Esophagus muscularis mucosa (tissue), 4 donors: ENCODE measurements around the gene AJAP1.

Experiments
- EP300 ChIP-seq: sonication (generic); formaldehyde crosslinking; IDR thresholded peaks from one replicate; pipeline ENCODE4 v1.6.1; 2017; ENCODE audit warnings: antibody characterized with exemption
- POLR2A ChIP-seq: fragments of 450-650 bp; IDR thresholded peaks from one replicate; pipeline ENCODE4 v1.6.1; 2017; ENCODE audit warnings: antibody characterized with exemption, moderate library complexity, mild to moderate bottlenecking, low read depth
- POLR2AphosphoS5 ChIP-seq, 2 donors: sonication (generic); formaldehyde crosslinking; IDR thresholded peaks; one replicate each; pipeline ENCODE4 v1.6.1; 2017; ENCODE audit warnings: antibody characterized with exemption in 2 of 2
- TF ChIP-seq, protein P1 (sequence below), 3 experiments: fragments of 200-600 bp in 2 of 3; fragments of 450-650 bp in 1 of 3; sonication (generic) in 2 of 3; IDR thresholded peaks; one replicate each; pipeline ENCODE4 v1.5.1; 2017 to 2019; ENCODE audit warnings: antibody characterized with exemption in 3 of 3, mild to moderate bottlenecking in 2 of 3, moderate library complexity in 1 of 3

DNA sequence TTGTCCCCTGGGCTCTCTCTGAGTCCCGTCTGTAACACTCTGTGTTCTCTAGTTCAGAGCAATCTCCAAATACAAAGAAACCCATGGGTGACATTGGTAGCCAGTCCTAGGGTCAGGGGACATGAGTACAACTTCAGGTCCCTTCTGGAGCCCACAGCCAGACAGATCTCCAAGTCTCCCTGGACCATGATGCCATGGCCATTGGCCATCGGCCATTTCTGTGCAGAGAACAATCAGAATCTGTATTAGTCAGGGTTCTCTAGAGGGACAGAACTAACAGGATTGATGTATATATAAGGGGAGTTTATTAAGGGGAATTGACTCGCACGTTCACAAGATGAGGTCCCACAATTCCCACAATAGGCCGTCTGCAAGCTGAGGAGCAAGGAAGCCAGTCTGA lies 106.9 kb downstream of the AJAP1 start:
- TF ChIP-seq, protein P1, sequence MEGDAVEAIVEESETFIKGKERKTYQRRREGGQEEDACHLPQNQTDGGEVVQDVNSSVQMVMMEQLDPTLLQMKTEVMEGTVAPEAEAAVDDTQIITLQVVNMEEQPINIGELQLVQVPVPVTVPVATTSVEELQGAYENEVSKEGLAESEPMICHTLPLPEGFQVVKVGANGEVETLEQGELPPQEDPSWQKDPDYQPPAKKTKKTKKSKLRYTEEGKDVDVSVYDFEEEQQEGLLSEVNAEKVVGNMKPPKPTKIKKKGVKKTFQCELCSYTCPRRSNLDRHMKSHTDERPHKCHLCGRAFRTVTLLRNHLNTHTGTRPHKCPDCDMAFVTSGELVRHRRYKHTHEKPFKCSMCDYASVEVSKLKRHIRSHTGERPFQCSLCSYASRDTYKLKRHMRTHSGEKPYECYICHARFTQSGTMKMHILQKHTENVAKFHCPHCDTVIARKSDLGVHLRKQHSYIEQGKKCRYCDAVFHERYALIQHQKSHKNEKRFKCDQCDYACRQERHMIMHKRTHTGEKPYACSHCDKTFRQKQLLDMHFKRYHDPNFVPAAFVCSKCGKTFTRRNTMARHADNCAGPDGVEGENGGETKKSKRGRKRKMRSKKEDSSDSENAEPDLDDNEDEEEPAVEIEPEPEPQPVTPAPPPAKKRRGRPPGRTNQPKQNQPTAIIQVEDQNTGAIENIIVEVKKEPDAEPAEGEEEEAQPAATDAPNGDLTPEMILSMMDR (IDR thresholded peaks at IDR 0.05), result no peak
- TF ChIP-seq POLR2A, result no peak
- no peak for TF ChIP-seq POLR2AphosphoS5 (IDR thresholded peaks at IDR 0.05)
- TF ChIP-seq EP300, result no peak
